Fibroblast of villous mesenchyme (primary cell): Measurements from ENCODE around the gene ETV7. TPM values are rescaled to one million over a fixed set of nuclear protein-coding genes. Genes with fewer than 3 reads are reported as not detected.

Source experiments
- DNase-seq: peaks from one replicate; pipeline ENCODE4 v3.0.0-alpha.2; 2010; ENCODE audit warnings: low read depth
- H3K4me3 ChIP-seq: 2 replicates; pipeline ENCODE4 v1.5.1; 2011; ENCODE audit warnings: low read depth, mild to moderate bottlenecking, low read length
- total RNA-seq: library from RNA; depleted of rRNA; stranded (reverse); fragments of >200 nt; gene quantifications from 2 replicates; pipeline ENCODE4 v1.2.3, GENCODE V29; 2012
- TF ChIP-seq, protein P1 (sequence below): IDR thresholded peaks from 2 replicates; pipeline ENCODE4 v1.5.1; 2012; ENCODE audit warnings: low read depth, mild to moderate bottlenecking, low read length; ENCODE audit not compliant: insufficient read depth

ETV7 gene
- total RNA-seq, 1 donor = 0.86 TPM

DNA sequence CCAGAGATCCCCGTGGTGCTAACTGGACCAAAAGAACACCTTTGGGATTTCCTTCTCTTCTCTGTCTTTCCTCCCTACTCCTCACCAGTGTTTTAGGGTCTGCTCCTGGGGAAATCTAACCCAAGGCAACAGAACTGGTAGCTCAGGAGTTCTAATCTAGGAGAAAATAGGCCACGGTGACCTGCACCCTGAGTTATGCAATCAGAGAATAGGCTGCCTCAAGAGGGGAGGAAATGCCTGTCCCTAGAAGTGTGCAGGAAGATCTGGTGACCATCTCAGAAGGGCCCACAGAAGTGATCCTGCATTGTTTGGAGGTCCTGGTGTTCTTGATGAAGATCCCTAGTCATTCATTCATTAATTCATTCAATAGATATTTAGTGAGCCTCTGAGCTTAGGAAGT, 3.4 kb downstream of the ETV7 start:
- TF ChIP-seq, protein P1, sequence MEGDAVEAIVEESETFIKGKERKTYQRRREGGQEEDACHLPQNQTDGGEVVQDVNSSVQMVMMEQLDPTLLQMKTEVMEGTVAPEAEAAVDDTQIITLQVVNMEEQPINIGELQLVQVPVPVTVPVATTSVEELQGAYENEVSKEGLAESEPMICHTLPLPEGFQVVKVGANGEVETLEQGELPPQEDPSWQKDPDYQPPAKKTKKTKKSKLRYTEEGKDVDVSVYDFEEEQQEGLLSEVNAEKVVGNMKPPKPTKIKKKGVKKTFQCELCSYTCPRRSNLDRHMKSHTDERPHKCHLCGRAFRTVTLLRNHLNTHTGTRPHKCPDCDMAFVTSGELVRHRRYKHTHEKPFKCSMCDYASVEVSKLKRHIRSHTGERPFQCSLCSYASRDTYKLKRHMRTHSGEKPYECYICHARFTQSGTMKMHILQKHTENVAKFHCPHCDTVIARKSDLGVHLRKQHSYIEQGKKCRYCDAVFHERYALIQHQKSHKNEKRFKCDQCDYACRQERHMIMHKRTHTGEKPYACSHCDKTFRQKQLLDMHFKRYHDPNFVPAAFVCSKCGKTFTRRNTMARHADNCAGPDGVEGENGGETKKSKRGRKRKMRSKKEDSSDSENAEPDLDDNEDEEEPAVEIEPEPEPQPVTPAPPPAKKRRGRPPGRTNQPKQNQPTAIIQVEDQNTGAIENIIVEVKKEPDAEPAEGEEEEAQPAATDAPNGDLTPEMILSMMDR = no peak
- H3K4me3 ChIP-seq = no peak overlapping the region
- DNase-seq = no peak

GRCh38 chr6:36383606-36384005, 3.9 kb downstream of the ETV7 start:
- TF ChIP-seq, protein P1 = no peak

DNA sequence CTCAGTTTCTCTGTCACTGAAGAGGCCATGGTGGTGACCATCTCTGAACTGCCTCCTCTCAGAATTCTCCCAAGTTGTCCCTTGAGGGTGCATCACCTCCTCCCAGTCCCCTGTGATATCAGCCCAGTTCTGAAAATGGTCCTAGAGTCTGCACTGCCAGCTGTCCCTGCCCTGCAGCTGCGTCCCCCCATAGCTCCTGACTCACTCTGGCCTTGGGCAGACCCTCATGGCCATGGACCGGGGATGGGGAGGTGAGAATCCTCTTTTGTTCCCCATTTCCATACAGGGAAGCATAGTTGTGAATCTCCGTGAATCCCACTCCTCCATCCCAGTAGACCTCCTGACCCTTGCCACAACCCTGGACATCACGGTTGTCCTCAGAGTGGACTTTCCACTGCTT, 4.5 kb downstream of the ETV7 start:
- DNase-seq = no peak
- TF ChIP-seq, protein P1 = no peak
- H3K4me3 ChIP-seq = no peak overlapping the region

More at GRCh38 chr6:36383606-36384005, 3.9 kb downstream of the ETV7 start:
- no peak for DNase-seq
- no peak overlapping the region for H3K4me3 ChIP-seq

DNA sequence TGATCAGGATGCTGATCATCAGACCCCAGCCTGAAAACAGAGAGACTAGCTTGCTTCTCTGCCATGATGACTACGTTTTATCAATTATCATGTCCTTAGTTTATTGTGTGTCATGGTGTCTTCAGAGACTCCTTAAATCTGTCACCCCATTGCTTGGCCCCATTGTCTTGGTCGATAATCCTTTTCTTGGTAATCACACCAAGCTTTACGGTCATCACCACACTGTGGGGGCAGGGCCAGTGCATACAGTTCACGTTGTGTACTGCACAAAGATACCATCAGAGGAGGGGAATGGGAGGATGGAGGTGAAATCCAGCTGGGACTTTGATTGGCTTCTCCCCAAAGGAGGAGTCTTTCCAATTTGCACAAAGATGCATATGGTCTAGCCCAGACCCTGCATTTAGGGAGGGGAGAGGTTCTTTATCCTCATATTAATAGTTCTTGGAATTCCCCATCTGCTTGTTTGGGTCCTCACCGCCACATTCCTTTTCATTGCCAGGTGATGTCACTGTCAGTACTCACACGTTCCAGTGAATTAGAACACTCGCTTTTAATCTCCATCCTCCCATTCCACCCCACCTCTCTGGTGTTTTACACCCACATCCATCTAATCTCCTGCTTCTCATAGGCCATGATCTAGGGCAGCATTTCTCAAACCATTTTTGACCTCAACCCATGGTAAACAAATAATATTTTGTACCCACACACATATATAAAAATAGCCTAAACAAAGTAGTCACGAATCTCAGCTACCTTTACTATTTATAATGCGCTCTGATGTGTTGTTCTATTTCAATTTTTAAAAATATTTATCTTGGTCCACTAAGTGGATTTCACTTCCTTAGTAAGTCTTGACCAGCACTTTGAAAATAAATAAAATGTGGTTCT, 5.7 kb downstream of the ETV7 start:
- no peak overlapping the region for H3K4me3 ChIP-seq
- no peak for DNase-seq
- TF ChIP-seq, protein P1 = no peak

DNA sequence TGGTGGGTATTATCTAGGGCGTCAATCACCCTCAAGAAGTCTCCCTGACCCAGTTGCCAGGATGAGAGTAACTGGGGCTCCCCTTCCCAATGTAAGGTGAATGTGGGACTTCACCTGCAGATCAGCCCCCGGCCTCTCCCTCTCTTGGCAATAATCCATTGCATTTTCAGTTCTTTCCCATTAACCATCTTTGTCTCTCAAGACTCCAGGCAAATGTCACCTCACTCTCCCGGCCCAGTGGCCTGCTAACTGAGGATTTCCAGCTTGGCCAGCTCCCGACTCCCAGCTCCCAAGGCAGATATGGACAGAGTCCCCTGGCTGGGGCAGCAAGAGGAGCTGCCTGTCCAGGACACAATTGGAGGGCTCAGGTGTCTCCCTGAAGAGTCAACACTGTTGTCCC, 7.3 kb downstream of the ETV7 start:
- H3K4me3 ChIP-seq = no peak overlapping the region
- TF ChIP-seq, protein P1 = no peak
- no peak for DNase-seq

- no peak for DNase-seq
- TF ChIP-seq, protein P1 = no peak
- no peak overlapping the region for H3K4me3 ChIP-seq
Measured at GRCh38 chr6:36378936-36379335, 8.5 kb downstream of the ETV7 start.
